IMR-90 (cell line): ENCODE data around the gene LRCH3.

Experiments used
- CEBPB ChIP-seq: IDR thresholded peaks from 2 replicates; pipeline ENCODE4 v1.6.1; 2012; ENCODE audit warnings: low read depth, low read length, improper control_type of control experiment
- CHD1 ChIP-seq: IDR thresholded peaks from 2 replicates; pipeline ENCODE4 v1.6.1; 2012; ENCODE audit warnings: low read depth, low read length, improper control_type of control experiment
- FOS ChIP-seq: fragments of 150-350 bp; IDR thresholded peaks from 2 replicates; pipeline ENCODE4 v1.6.1; 2016; ENCODE audit warnings: low read depth, low read length
- POLR2A ChIP-seq: IDR thresholded peaks from 2 replicates; pipeline ENCODE4 v1.6.1; 2012; ENCODE audit warnings: mild to moderate bottlenecking, low read depth, low read length
- RAD21 ChIP-seq: IDR thresholded peaks from 2 replicates; pipeline ENCODE4 v1.6.1; 2012; ENCODE audit warnings: low read length, improper control_type of control experiment
- RCOR1 ChIP-seq: IDR thresholded peaks from 2 replicates; pipeline ENCODE4 v1.6.1; 2012; ENCODE audit warnings: mild to moderate bottlenecking, low read length, improper control_type of control experiment; ENCODE audit not compliant: insufficient replicate concordance
- SMC3 ChIP-seq: fragments of 150-350 bp; IDR thresholded peaks from 2 replicates; pipeline ENCODE4 v1.6.1; 2016; ENCODE audit warnings: low read depth, mild to moderate bottlenecking, antibody characterized with exemption, low read length, moderate library complexity
- TF ChIP-seq, protein P1 (sequence below): conservative IDR thresholded peaks from 2 replicates; pipeline ENCODE4 v1.5.1; 2012; ENCODE audit warnings: mild to moderate bottlenecking, low read depth, low read length, improper control_type of control experiment
- TF ChIP-seq, protein P2 (sequence below): fragments of 150-350 bp; IDR thresholded peaks from 2 replicates; pipeline ENCODE4 v1.6.1; 2017; ENCODE audit warnings: mild to moderate bottlenecking, antibody characterized with exemption, low read length, low read depth

DNA sequence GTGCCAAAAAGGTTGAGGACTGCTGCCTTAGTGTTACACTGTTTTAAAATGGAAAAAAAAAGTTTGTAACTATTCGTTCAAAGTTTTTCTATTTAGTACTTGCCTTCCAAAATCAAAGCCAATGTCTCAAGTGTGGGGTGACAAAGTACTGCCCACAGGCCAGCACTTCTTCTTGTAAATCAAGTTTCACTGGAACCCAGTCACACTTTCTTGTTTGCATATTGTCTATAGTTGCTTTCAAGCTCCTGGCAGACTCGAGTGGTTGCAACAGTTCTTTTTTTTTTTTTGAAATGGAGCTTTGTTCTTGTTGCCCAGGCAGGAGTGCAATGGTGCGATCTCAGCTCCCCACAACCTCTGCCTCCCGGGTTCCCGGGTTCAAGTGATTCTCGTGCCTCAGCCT is 83.6 kb downstream of the LRCH3 start:
- TF ChIP-seq, protein P1, sequence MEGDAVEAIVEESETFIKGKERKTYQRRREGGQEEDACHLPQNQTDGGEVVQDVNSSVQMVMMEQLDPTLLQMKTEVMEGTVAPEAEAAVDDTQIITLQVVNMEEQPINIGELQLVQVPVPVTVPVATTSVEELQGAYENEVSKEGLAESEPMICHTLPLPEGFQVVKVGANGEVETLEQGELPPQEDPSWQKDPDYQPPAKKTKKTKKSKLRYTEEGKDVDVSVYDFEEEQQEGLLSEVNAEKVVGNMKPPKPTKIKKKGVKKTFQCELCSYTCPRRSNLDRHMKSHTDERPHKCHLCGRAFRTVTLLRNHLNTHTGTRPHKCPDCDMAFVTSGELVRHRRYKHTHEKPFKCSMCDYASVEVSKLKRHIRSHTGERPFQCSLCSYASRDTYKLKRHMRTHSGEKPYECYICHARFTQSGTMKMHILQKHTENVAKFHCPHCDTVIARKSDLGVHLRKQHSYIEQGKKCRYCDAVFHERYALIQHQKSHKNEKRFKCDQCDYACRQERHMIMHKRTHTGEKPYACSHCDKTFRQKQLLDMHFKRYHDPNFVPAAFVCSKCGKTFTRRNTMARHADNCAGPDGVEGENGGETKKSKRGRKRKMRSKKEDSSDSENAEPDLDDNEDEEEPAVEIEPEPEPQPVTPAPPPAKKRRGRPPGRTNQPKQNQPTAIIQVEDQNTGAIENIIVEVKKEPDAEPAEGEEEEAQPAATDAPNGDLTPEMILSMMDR, result no peak
- TF ChIP-seq CEBPB, result no peak
- no peak for TF ChIP-seq SMC3
- no peak for TF ChIP-seq POLR2A
- no peak for TF ChIP-seq FOS
- TF ChIP-seq RAD21, result no peak
- TF ChIP-seq, protein P2, sequence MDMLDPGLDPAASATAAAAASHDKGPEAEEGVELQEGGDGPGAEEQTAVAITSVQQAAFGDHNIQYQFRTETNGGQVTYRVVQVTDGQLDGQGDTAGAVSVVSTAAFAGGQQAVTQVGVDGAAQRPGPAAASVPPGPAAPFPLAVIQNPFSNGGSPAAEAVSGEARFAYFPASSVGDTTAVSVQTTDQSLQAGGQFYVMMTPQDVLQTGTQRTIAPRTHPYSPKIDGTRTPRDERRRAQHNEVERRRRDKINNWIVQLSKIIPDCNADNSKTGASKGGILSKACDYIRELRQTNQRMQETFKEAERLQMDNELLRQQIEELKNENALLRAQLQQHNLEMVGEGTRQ, result no peak
- TF ChIP-seq CHD1, result no peak
- no peak for TF ChIP-seq RCOR1
